ENCODE measurements around the gene DSG3.

DNA sequence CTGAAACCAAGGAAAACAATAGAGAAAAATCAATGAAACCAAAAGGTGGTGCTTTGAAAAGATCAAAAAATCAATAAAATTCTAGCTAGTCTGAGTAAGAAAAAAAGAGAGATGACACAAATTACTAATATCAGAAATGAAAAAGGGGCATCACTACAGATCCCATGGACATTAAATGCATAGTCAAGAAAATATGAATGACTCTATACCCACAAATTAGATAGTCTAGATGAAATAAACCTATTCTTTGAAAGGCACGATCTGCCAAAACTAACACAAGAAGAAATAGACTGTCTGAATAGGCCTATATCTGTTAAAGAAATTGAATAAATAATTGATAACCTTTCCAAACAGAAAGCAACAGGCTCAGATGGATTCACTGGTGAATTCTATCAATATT is 15.2 kb upstream of the DSG3 start:
- TF ChIP-seq TCF12 (IDR thresholded peaks at IDR 0.05; ENCODE audit: low read depth) (no peak), EP300 (IDR thresholded peaks at IDR 0.05; ENCODE audit: borderline replicate concordance) (no peak), CREB1 (IDR thresholded peaks at IDR 0.05; ENCODE audit: low read depth) (no peak), CEBPB (IDR thresholded peaks at IDR 0.05) (no peak)
